HUES6 (cell line): ENCODE data around the gene ANKRD28.
"Not testable (repeated sequence)": the region's sequence is repeated elsewhere in the genome, so short reads cannot be mapped to it uniquely, and the experiment has no call there.

Experiments
- H3K27ac ChIP-seq: 2 replicates; pipeline ENCODE4 v1.7.0; 2013; ENCODE audit warnings: low read depth, mild to moderate bottlenecking, low read length, inconsistent platforms
- H3K27me3 ChIP-seq: 2 replicates; pipeline ENCODE4 v1.6.1; 2013; ENCODE audit warnings: low read length; ENCODE audit not compliant: control insufficient read depth, insufficient read depth
- H3K36me3 ChIP-seq: 2 replicates; pipeline ENCODE4 v1.6.1; 2013; ENCODE audit warnings: low read length; ENCODE audit not compliant: control insufficient read depth, insufficient read depth
- H3K4me1 ChIP-seq: 2 replicates; pipeline ENCODE4 v1.6.1; 2013; ENCODE audit warnings: low read length; ENCODE audit not compliant: control insufficient read depth, insufficient read depth
- H3K4me3 ChIP-seq: 2 replicates; pipeline ENCODE4 v1.5.1; 2013; ENCODE audit warnings: low read depth, low read length
- H3K9ac ChIP-seq: one replicate; pipeline ENCODE4 v1.6.1; 2013; ENCODE audit warnings: mild to moderate bottlenecking, low read length
- H3K9me3 ChIP-seq: 2 replicates; pipeline ENCODE4 v1.6.1; 2013; ENCODE audit warnings: low read depth, low read length; ENCODE audit not compliant: control insufficient read depth, insufficient read depth

The ANKRD28 gene

GRCh38 chr3:15750879-15751278, 46.9 kb downstream of the ANKRD28 start:
- H3K9me3 ChIP-seq: peaks cover 3% of the 10 kb centered on the region; the same call in 1 of the 2 replicates

GRCh38 chr3:15750143-15750542, 47.6 kb downstream of the ANKRD28 start:
- H3K27ac ChIP-seq: no peak overlapping the region
- H3K36me3 ChIP-seq: peaks cover 27% of the 10 kb centered on the region
- H3K9me3 ChIP-seq: peaks cover 3% of the 10 kb centered on the region; the same call in 1 of the 2 replicates
- H3K4me1 ChIP-seq: peaks cover 6% of the 10 kb centered on the region; the same call in 1 of the 2 replicates
- H3K9ac ChIP-seq: no peak overlapping the region
- H3K27me3 ChIP-seq: no peaks in the 10 kb centered on the region
- no peak overlapping the region for H3K4me3 ChIP-seq

More at GRCh38 chr3:15750879-15751278, 46.9 kb downstream of the ANKRD28 start:
- H3K4me3 ChIP-seq: no peak overlapping the region
- no peaks in the 10 kb centered on the region for H3K27me3 ChIP-seq
- peaks cover 27% of the 10 kb centered on the region for H3K36me3 ChIP-seq
- no peak overlapping the region for H3K27ac ChIP-seq
- no peak overlapping the region for H3K9ac ChIP-seq
- peaks cover 8% of the 10 kb centered on the region; the same call in 1 of the 2 replicates for H3K4me1 ChIP-seq

GRCh38 chr3:15745896-15746295, 51.9 kb downstream of the ANKRD28 start:
- not testable (repeated sequence) for H3K27ac ChIP-seq, H3K27me3 ChIP-seq, H3K4me3 ChIP-seq, H3K9ac ChIP-seq, H3K4me1 ChIP-seq
- peaks cover 19% of the 10 kb centered on the region for H3K9me3 ChIP-seq
- peaks cover 30% of the 10 kb centered on the region for H3K36me3 ChIP-seq

GRCh38 chr3:15744176-15744575, 53.6 kb downstream of the ANKRD28 start:
- no peak overlapping the region for H3K4me3 ChIP-seq
- no peaks in the 10 kb centered on the region for H3K27me3 ChIP-seq
- H3K36me3 ChIP-seq: peaks cover 17% of the 10 kb centered on the region
- no peak overlapping the region for H3K27ac ChIP-seq
- no peak overlapping the region for H3K9ac ChIP-seq
- H3K4me1 ChIP-seq: no peaks in the 10 kb centered on the region
- peaks cover 30% of the 10 kb centered on the region for H3K9me3 ChIP-seq

- peaks cover 17% of the 10 kb centered on the region for H3K36me3 ChIP-seq
- H3K9me3 ChIP-seq: peaks cover 34% of the 10 kb centered on the region
- no peaks in the 10 kb centered on the region for H3K4me1 ChIP-seq
- no peaks in the 10 kb centered on the region for H3K27me3 ChIP-seq
- no peak overlapping the region for H3K27ac ChIP-seq
- no peak overlapping the region for H3K9ac ChIP-seq
- H3K4me3 ChIP-seq: no peak overlapping the region
Observed at GRCh38 chr3:15743587-15744009, 54.2 kb downstream of the ANKRD28 start.

GRCh38 chr3:15742236-15742635, 55.5 kb downstream of the ANKRD28 start:
- H3K4me3 ChIP-seq, H3K27ac ChIP-seq, H3K4me1 ChIP-seq, H3K27me3 ChIP-seq, H3K9ac ChIP-seq: not testable (repeated sequence)
- Histone ChIP-seq H3K36me3 (peaks cover 14% of the 10 kb centered on the region), H3K9me3 (peaks cover 47% of the 10 kb centered on the region)

GRCh38 chr3:15738616-15739005, 59.2 kb downstream of the ANKRD28 start:
- H3K4me3 ChIP-seq: not testable (repeated sequence)
- Histone ChIP-seq H3K9me3 (peaks cover 45% of the 10 kb centered on the region), H3K36me3 (peaks cover 44% of the 10 kb centered on the region)

GRCh38 chr3:15731024-15731423, 66.8 kb downstream of the ANKRD28 start:
- Histone ChIP-seq H3K36me3 (peaks cover 55% of the 10 kb centered on the region), H3K9me3 (no peaks in the 10 kb centered on the region), H3K4me1 (peaks cover 4% of the 10 kb centered on the region; the same call in 1 of the 2 replicates), H3K9ac (no peak overlapping the region), H3K27me3 (no peaks in the 10 kb centered on the region), H3K4me3 (no peak overlapping the region), H3K27ac (no peak overlapping the region)

More at GRCh38 chr3:15738616-15739005, 59.2 kb downstream of the ANKRD28 start:
- not testable (repeated sequence) for H3K27me3 ChIP-seq, H3K4me1 ChIP-seq, H3K27ac ChIP-seq, H3K9ac ChIP-seq

- H3K27ac ChIP-seq: no peak overlapping the region
- H3K36me3 ChIP-seq: peaks cover 39% of the 10 kb centered on the region
- H3K4me1 ChIP-seq: peaks cover 6% of the 10 kb centered on the region; the same call in 1 of the 2 replicates
Observed at GRCh38 chr3:15728766-15729165, 69.0 kb downstream of the ANKRD28 start.

GRCh38 chr3:15726881-15727280, 70.9 kb downstream of the ANKRD28 start:
- Histone ChIP-seq H3K27me3 (no peaks in the 10 kb centered on the region), H3K9ac (no peak overlapping the region), H3K27ac (no peak overlapping the region), H3K36me3 (peaks cover 44% of the 10 kb centered on the region), H3K4me1 (peaks cover 6% of the 10 kb centered on the region; the same call in 1 of the 2 replicates), H3K4me3 (no peak overlapping the region), H3K9me3 (no peaks in the 10 kb centered on the region)

More at GRCh38 chr3:15728766-15729165, 69.0 kb downstream of the ANKRD28 start:
- no peak overlapping the region for H3K9ac ChIP-seq
- H3K9me3 ChIP-seq: no peaks in the 10 kb centered on the region
- H3K27me3 ChIP-seq: no peaks in the 10 kb centered on the region
- no peak overlapping the region for H3K4me3 ChIP-seq

- H3K27ac ChIP-seq: no peak overlapping the region
Observed at GRCh38 chr3:15726043-15726442, 71.7 kb downstream of the ANKRD28 start.

More at GRCh38 chr3:15726043-15726442, 71.7 kb downstream of the ANKRD28 start:
- Histone ChIP-seq H3K4me1 (peaks cover 6% of the 10 kb centered on the region; the same call in 1 of the 2 replicates), H3K4me3 (no peak overlapping the region), H3K27me3 (no peaks in the 10 kb centered on the region), H3K9ac (no peak overlapping the region), H3K9me3 (no peaks in the 10 kb centered on the region), H3K36me3 (peaks cover 47% of the 10 kb centered on the region)
